ENCODE measurements around the gene TRAK1.

Gene TRAK1

GRCh38 chr3:42182555-42182954, 91.4 kb downstream of the TRAK1 start:
- FAIRE-seq, result no peak

DNA sequence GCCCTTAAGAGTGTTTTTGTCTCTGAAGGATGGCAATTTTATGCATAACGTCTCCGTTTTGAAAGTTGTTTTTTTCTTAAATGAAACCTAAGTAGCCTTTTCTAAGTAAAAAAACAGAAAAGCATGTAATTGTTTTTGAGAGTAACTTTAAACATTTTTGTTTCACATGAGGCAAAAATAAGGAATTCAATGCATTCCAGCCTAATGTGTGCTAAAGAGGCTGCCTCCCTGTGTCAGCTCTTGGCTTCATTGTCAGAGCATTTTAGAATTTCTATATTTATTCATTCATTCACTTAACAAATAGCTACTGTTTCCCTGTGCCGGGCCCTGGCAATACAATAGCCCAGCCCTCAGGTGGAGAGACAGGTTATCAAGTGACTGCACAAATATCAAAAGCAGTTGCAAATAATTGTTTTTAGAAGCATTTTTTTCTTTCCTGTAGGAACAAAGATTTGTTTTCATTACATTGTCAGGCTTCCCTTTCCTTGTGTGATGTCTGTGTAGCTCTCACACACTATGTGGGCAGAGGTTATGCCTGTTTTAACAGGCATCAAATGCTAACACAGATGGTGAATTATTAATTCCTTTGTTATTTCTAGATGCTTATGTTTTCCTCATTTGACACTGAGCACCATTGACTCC, 93.0 kb downstream of the TRAK1 start:
- no peak for FAIRE-seq

DNA sequence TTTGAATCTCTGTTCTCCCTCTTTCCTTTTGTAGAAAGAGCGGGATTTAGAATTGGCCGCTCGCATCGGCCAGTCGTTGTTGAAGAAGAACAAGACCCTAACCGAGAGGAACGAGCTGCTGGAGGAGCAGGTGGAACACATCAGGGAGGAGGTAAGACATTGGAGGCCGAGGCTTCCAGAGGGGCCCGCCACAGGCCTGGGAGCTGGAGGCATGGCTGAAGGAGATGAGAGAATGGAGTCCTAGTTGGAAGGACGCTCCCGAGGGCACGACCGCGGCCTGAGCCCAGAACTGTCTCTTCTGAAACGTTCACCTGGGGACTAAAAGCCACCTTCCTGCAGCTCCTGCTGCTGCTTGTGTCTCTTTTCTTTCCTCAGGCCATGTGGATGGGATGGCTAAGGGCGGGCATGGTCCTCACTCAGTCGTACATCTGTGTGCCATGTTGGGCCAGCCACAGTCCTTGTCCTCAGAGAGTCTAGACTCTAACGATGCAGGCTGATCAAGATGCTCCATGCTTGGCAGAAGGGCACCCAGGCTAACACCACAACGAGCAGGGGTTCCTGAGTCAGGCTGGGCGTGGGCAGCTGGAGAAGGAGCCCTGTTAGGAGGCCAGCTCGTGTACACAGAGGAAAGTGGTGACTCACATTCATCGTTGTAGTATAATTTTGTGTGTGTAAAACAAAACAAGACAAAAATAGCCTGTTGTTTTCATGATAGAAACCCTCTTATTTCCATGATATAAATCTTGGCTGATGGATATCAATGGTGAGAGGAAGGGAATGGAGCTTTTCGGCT, 93.7 kb downstream of the TRAK1 start:
- no peak for FAIRE-seq

- no peak for FAIRE-seq
Observed at GRCh38 chr3:42187936-42188335, 96.8 kb downstream of the TRAK1 start.

DNA sequence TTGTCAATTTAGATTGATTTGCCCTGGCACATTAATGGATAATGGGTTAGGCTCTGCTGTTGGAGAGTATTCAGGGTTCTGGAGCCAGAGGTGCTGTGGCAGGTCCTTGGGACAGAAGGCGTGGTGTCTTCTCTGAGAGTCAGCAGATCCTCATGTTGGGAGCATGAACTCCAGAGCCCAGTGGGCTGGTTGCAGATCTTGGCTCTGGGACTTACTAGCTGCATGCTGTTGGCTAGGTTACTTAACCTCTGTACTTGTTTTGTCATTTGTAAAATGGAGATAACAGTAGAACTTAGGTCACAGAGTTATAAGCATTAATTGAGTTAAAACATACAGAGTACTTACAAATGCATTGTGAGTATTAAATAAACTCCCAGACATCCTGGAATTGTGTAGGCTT, 97.2 kb downstream of the TRAK1 start:
- no peak for FAIRE-seq

DNA sequence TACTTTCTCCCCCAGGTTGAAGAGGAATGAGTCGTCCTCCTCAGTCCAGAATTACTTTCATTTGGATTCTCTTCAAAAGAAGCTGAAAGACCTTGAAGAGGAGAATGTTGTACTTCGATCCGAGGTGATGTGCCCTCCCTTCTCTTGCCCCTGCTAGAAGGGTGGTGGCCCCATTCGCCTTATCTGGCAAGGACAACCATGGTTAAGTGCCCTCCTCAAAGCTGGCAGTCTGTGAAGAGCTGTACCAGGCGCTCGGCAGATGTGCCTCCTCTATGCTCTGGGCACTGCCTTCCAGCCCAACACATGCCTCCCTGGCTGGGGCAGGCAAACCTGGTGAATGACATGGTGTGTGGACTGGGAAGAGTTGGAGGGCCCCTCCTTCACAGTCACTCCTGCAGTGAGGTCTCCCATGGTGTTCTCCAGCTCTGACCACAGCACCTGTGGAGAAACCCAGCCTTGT, 97.9 kb downstream of the TRAK1 start:
- FAIRE-seq, result no peak

DNA sequence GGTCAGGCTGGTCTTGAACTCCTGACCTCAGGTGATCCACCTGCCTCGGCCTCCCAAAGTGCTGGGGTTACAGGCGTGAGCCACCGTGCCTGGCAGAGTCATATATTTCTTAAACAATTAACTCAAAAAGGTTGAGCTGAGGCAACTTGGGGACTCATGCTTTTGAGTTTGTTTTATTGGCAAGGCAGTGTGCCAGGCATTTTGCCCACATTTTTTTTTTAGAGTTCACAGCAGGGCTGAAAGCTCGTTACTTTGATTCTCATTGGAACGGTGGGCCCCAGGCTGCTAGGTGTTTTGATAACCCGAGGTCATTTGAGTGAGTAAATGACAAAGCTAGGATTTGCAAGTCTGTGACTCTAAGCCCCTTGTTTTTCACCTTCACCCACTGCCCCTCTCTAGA, 98.6 kb downstream of the TRAK1 start:
- no peak for FAIRE-seq

DNA sequence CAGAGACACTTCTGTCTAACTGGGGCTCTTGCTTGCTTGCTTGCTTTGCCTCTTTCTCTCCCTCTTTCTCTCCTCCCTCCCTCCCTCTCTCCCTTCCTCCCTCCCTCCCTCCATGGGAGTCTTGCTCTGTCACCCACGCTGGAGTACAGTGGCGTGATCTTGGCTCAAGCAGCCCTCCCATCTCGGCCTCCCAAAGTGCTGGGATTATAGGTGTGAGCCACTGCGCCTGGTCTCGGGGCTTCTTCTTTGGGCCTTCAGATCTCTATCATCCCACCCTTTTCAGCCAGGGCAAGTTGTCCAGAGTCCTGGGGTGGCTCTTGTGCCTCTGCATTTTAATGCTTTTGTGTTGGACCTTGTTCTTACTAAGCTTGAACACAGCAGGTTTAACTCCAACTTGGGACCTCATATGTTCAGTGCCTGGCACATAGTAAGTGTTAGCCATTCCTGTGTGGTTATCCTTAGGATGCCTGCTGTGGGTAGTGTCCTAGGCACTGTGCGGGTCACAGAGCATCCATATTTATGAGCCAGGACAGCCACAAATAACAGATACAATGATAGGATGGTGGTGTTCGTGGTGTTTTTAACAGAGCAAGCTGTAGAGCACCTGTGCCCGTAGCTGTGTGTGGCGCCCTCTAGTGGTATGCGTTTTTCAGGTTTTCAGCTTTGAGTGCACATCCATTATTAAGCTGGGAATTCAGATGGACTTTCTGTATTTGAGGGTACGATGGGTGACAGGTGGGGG, 99.7 kb downstream of the TRAK1 start:
- FAIRE-seq, result no peak

DNA sequence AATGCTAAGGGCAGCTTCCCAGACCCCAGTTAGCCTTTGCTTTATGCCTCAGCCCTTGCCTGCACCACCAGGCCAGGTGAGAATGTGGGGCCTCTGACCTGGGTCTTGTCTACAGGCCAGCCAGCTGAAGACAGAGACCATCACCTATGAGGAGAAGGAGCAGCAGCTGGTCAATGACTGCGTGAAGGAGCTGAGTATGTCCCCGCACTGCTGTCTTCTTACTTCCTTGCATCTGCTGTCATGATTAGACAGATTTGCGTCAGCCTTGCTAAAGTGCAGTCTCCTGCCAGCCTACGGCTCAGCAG, 100.2 kb downstream of the TRAK1 start:
- no peak for FAIRE-seq

DNA sequence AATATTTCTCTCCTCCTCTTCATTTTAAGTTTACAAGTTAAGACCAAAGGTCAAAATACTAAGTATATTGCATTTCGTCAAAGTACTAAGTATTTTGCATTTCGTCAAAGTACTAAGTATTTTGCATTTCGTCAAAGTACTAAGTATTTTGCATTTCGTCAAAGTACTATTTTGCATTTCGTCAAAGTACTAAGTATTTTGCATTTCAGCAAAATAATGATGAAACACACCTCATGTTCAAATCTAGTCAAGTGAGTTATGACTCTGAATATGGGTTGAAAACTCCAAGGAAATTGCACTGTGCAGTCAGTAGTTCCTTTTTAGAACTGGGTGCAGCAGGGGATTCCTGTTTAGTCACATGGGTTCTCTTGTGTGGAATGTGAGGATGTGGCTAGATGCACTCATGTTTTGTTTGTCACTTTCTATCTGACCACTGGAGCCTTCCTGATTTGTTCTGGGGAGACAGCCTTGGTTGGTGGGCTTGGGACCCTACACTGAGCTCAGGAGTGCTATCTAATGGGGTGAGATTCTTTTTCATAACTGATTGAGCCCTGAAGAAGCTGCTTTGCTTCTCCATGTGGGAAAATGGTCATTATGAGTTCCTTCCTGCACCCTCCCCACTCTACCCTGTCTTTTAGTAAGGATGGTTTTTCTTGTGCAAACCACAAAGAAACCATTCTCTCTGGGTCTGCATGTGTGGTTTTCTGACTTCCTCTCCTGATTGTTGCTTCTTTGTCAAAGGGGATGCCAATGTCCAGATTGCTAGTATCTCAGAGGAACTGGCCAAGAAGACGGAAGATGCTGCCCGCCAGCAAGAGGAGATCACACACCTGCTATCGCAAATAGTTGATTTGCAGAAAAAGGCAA, 101.4 kb downstream of the TRAK1 start:
- no peak for FAIRE-seq

DNA sequence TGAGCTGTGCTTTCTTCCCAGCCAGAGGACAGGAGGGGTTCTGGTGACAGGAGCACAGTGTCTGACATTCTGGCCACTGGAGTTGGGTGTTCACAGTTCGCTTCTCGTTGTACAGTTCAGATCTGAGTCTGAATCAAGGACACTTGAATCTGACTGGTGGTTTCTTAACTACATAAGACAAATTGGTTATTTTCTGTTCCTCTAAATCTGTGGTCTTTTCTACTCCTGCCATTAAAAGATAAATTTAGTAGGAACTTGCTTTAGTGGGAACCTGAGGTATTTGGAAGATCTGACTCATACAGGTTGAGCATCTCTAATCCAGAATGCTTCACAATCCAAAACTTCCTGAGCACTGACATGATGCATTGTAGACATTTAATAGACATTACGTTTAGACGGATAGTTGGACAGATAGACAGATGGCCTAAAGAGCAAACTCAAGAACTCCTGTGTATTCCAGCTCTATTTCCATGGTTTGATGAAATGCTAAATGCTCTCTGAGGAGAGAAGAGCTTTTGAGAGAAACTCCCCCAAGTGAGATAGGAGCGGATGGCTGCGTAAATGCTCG, 103.9 kb downstream of the TRAK1 start:
- FAIRE-seq, result no peak

- FAIRE-seq, result no peak
Observed at GRCh38 chr3:42195879-42196330, 104.7 kb downstream of the TRAK1 start.

GRCh38 chr3:42198709-42199108, 107.6 kb downstream of the TRAK1 start:
- no peak for FAIRE-seq

- FAIRE-seq, result no peak
Observed at GRCh38 chr3:42202217-42202865, 111.2 kb downstream of the TRAK1 start.

DNA sequence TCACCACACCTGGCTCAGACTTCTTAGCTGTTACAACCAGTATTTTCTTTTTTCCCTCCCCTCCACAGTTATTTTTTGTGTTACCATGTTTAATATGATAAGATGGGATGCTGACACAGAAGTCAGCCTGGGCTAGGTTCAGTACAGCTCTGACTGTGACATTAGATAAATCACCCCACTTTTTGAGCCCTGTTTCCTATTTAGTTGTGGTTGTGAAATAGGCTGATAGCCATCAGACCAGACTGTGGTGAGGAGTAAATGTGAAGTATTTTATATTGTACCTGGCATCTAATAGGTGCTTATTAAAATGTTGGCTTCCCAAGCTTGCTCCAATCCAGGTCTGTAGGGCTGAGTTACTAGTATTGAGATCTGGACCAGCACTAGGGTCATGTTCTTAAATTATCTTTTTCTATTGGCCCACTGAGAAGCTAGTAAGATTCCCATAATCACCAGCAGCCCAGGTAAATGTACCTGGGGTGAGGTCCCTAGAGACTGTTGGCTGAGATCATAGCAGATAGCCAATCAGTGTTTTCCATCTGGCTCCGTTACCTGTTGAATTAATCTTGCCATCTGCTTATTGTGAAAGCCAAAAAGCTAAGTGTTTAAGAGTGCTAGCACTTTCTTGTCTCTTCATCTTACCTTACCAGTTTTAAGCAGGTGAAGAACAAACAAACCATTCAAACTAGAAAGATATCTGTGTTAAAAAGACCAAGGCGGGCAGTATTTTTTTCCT, 113.9 kb downstream of the TRAK1 start:
- no peak for FAIRE-seq

DNA sequence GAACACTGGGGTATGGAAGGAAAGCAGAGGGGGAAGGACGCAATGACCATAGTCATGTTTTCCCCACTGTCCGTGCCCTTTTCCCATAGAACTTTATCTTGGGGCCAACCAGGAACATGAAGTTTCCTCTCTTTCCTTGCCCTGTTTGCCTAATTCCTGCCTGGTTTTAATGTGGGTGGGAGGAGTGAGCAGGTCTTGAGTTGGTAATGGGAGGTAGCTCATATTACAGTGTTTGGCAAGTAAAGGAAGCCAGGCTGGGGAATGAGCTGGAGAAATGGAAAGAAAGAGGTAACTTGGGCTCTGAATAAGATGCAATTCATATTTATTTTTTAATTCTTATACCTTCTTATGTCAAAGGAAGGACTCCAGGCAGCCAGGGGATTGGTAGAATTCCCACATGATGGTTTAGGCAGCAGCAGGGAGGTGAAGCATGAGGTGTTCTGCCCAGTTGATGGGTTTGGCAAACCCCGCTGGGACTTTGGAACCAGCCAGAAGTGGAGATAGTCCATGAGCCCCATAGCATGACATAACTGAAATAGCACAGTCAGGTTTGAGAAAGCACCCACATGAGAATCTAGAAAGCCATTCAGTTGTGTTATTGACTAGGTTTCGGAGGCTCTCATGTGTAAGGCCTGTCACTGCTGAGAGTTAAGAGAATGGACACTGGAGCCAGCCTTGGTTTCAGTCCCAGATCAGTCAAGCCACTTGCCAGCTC, 114.8 kb downstream of the TRAK1 start:
- FAIRE-seq, result no peak

GRCh38 chr3:42209917-42210316, 118.8 kb downstream of the TRAK1 start:
- FAIRE-seq, result no peak

- FAIRE-seq, result no peak
Observed at GRCh38 chr3:42210726-42211125, 119.6 kb downstream of the TRAK1 start.

GRCh38 chr3:42213417-42213816, 122.3 kb downstream of the TRAK1 start:
- FAIRE-seq, result no peak

DNA sequence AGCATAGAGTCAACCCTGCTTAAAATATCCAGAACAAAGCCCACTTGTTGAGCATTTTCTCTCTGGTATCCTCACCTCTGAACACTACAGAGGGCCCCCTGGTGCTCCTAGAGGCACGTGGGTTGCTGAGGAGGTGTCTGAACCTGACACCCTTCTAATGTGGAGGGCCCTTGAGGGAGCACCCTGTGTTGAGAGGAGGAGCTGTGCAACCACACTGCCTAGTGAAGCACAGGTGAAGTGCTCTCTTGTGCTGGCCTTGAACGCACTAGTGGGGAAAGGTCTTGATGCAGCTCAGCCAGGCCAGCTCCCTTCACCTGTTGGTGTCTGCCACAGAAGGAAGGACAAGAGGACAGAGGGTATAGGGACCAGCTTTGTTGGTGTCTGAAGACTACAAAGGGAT, 122.9 kb downstream of the TRAK1 start:
- no peak for FAIRE-seq

Measured in G401.6 (cell line).